Neural crest cell (in vitro differentiated cells): Measurements from ENCODE around the gene FSHB. TPM values are rescaled to one million over a fixed set of nuclear protein-coding genes. Genes with fewer than 3 reads are reported as not detected.

Source experiments
- DNase-seq: peaks from one replicate; pipeline ENCODE4 v3.0.0; 2021; ENCODE audit warnings: low read depth, mixed read lengths, low spot score
- H3K27ac Mint-ChIP-seq: one replicate; pipeline ENCODE4 v1.8.0; 2021; ENCODE audit warnings: mild to moderate bottlenecking, mixed read lengths; ENCODE audit not compliant: unreplicated experiment
- H3K27me3 Mint-ChIP-seq: 2 replicates; pipeline ENCODE4 v1.8.0; 2021; ENCODE audit warnings: low read depth, mild to moderate bottlenecking, mixed read lengths
- H3K36me3 Mint-ChIP-seq: 2 replicates; pipeline ENCODE4 v1.8.0; 2021; ENCODE audit warnings: low read depth, mild to moderate bottlenecking, mixed read lengths
- H3K4me1 Mint-ChIP-seq: 2 replicates; pipeline ENCODE4 v1.8.0; 2021; ENCODE audit warnings: mixed read lengths
- H3K4me3 Mint-ChIP-seq: one replicate; pipeline ENCODE4 v1.8.0; 2021; ENCODE audit warnings: mild to moderate bottlenecking, mixed read lengths
- H3K9me3 Mint-ChIP-seq: 2 replicates; pipeline ENCODE4 v1.8.0; 2021; ENCODE audit warnings: mixed read lengths
- total RNA-seq: library from RNA; stranded (reverse); gene quantifications from 2 replicates; pipeline ENCODE4 v1.2.1, GENCODE V29; 2021
- TF ChIP-seq, protein P1 (sequence below): fragments of 200-600 bp; sonication (generic); conservative IDR thresholded peaks from 2 replicates; pipeline ENCODE4 v1.5.0; 2021; ENCODE audit warnings: antibody characterized with exemption, mild to moderate bottlenecking

FSHB gene
- total RNA-seq, 1 donor from 2014 or later, result not detected

DNA sequence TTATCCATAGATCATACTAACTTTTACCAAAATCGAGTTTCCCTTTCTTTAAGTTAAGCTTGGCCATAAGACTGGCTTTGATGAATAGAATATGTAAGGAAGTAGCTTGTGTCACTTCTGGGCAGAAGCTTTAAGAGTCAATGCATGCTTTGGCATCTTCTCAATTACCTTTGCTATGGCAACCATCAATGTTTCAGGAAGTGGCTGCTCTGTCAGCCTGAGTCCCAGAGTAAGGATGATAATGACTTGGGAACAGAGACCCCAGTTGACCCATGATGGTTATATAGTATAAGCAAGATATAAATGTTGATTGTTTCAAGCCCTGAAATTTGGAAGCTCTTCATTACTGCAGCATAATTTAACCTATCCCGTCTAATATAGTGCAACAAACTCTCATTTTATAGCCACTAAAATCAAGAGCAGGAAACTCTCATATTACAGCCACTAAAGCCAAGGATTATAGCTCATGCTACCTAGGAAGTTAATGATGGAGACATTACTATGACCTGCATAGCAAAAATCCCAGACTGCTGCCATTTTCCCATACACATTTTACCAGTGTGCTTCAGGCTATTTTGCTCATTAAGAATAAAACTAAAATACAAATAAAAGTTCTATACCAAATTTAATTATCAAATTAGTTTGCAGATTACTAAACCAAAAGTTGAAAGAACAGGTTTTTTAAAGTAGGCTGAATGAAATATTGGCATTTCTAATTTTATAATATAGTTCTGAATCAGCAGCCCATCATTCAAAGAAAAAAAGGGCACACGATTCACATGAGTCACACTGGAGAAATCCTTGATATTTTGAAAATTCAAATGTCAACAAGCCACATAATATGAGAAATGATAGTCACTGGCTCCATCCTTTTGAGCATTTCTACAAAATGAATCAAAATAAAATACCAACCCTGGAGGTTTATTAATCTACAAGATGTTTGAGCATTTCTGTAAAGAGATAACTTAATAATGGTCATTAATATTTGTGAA is 23.8 kb downstream of the FSHB start:
- DNase-seq, result no peak
- no peaks in the 10 kb centered on the region for H3K36me3 Mint-ChIP-seq
- H3K27ac Mint-ChIP-seq, result no peak overlapping the region

DNA sequence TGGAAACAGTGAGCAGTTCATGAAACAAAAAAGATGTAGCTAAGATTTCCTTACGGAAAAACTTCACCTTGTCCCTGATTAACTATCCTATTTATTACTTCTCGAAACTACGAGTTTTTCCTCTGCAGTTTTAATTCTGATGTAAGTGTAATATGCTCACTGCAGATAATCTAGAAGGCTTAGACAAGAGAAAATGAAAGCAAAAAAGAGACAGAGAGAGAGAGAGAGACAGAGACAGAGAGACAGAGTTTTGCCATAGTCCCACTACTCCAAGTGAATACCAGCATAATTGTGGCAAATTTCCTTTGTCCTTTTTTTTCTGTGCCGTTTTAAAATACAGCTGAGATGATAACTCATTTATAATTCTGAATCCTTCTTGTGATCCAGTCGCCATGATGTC is 24.8 kb downstream of the FSHB start:
- Mint-ChIP-seq H3K4me1 (peaks cover 22% of the 10 kb centered on the region), H3K4me3 (no peak overlapping the region)

More for the DNA sequence above, 23.8 kb downstream of the FSHB start:
- peaks cover 21% of the 10 kb centered on the region for H3K27me3 Mint-ChIP-seq
- TF ChIP-seq, protein P1, sequence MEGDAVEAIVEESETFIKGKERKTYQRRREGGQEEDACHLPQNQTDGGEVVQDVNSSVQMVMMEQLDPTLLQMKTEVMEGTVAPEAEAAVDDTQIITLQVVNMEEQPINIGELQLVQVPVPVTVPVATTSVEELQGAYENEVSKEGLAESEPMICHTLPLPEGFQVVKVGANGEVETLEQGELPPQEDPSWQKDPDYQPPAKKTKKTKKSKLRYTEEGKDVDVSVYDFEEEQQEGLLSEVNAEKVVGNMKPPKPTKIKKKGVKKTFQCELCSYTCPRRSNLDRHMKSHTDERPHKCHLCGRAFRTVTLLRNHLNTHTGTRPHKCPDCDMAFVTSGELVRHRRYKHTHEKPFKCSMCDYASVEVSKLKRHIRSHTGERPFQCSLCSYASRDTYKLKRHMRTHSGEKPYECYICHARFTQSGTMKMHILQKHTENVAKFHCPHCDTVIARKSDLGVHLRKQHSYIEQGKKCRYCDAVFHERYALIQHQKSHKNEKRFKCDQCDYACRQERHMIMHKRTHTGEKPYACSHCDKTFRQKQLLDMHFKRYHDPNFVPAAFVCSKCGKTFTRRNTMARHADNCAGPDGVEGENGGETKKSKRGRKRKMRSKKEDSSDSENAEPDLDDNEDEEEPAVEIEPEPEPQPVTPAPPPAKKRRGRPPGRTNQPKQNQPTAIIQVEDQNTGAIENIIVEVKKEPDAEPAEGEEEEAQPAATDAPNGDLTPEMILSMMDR, result no peak
- H3K4me1 Mint-ChIP-seq, result peaks cover 22% of the 10 kb centered on the region
- no peaks in the 10 kb centered on the region for H3K9me3 Mint-ChIP-seq
- no peak overlapping the region for H3K4me3 Mint-ChIP-seq

GRCh38 chr11:30257058-30257457 is 26.2 kb downstream of the FSHB start:
- Mint-ChIP-seq H3K27ac (no peak overlapping the region), H3K9me3 (no peaks in the 10 kb centered on the region), H3K4me3 (no peak overlapping the region), H3K36me3 (no peaks in the 10 kb centered on the region), H3K27me3 (peaks cover 30% of the 10 kb centered on the region), H3K4me1 (peaks cover 18% of the 10 kb centered on the region)
- no peak for DNase-seq
- TF ChIP-seq, protein P1, result no peak

More for the DNA sequence above, 24.8 kb downstream of the FSHB start:
- DNase-seq, result no peak
- Mint-ChIP-seq H3K36me3 (no peaks in the 10 kb centered on the region), H3K9me3 (no peaks in the 10 kb centered on the region), H3K27me3 (peaks cover 25% of the 10 kb centered on the region), H3K27ac (no peak overlapping the region)
- TF ChIP-seq, protein P1, result no peak

GRCh38 chr11:30258679-30259078 is 27.9 kb downstream of the FSHB start:
- Mint-ChIP-seq H3K27ac (no peak overlapping the region), H3K4me3 (no peak overlapping the region), H3K4me1 (peaks cover 16% of the 10 kb centered on the region), H3K27me3 (peaks cover 35% of the 10 kb centered on the region), H3K9me3 (no peaks in the 10 kb centered on the region), H3K36me3 (no peaks in the 10 kb centered on the region)
- DNase-seq, result no peak
- TF ChIP-seq, protein P1, result no peak

DNA sequence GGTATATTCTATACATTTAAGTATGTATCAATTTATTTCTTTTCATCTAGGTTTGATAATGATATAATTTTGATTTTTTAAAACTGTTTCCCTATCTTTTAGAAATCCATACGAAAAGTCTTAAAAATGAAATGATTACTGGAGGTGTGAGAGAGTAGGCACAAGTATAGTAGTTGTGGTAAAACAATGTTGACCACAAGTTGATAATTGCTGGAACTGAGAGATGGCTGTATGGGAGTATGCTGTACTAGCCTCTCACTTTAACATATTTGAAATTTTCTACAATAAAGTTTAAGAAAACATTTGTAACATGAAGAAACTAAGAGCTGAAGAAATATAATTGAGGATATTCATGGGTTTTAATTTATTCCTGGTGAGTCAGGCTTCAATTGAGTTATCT is 30.0 kb downstream of the FSHB start:
- Mint-ChIP-seq H3K9me3 (no peaks in the 10 kb centered on the region), H3K4me3 (no peak overlapping the region), H3K36me3 (no peaks in the 10 kb centered on the region), H3K27ac (no peak overlapping the region), H3K27me3 (peaks cover 36% of the 10 kb centered on the region), H3K4me1 (peaks cover under 1% of the 10 kb centered on the region)
- TF ChIP-seq, protein P1, result no peak
- DNase-seq, result no peak
